ENCODE data around the gene CYP3A4.

- TF ChIP-seq, protein P1, sequence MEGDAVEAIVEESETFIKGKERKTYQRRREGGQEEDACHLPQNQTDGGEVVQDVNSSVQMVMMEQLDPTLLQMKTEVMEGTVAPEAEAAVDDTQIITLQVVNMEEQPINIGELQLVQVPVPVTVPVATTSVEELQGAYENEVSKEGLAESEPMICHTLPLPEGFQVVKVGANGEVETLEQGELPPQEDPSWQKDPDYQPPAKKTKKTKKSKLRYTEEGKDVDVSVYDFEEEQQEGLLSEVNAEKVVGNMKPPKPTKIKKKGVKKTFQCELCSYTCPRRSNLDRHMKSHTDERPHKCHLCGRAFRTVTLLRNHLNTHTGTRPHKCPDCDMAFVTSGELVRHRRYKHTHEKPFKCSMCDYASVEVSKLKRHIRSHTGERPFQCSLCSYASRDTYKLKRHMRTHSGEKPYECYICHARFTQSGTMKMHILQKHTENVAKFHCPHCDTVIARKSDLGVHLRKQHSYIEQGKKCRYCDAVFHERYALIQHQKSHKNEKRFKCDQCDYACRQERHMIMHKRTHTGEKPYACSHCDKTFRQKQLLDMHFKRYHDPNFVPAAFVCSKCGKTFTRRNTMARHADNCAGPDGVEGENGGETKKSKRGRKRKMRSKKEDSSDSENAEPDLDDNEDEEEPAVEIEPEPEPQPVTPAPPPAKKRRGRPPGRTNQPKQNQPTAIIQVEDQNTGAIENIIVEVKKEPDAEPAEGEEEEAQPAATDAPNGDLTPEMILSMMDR (IDR thresholded peaks at IDR 0.05; ENCODE audit: low read depth, low read length, poor library complexity, severe bottlenecking) = no peak
- no peak for TF ChIP-seq EZH2phosphoT487 (IDR thresholded peaks at IDR 0.05; ENCODE audit: borderline replicate concordance, low read length)
These were observed 2.8 kb upstream of the CYP3A4 start for GRCh38 chr7:99786726-99787335.
